ENCODE results near the gene MAML1.

Gene MAML1

GRCh38 chr5:179794575-179794974 is 62.0 kb downstream of the MAML1 start:
- no peak for TF ChIP-seq CTCF (IDR thresholded peaks at IDR 0.05; ENCODE audit: low read depth, low read length)
- H3K4me3 ChIP-seq (ENCODE audit: low read depth, low read length): no peak overlapping the region

GRCh38 chr5:179795049-179795862 is 62.6 kb downstream of the MAML1 start:
- peak overlapping the region; percentile 57 for H3K4me3 ChIP-seq (ENCODE audit: low read depth, low read length)
- no peak for TF ChIP-seq CTCF (IDR thresholded peaks at IDR 0.05; ENCODE audit: low read depth, low read length)

GRCh38 chr5:179795863-179796833 is 63.5 kb downstream of the MAML1 start:
- TF ChIP-seq CTCF (IDR thresholded peaks at IDR 0.05; ENCODE audit: low read depth, low read length): 0 out of 2 replicates have a peak, but pooled peaks have one; percentile 29
- H3K4me3 ChIP-seq (ENCODE audit: low read depth, low read length): peak overlapping the region; percentile 57

- H3K4me3 ChIP-seq (ENCODE audit: low read depth, low read length): peak overlapping the region; percentile 57; the same call in 1 of the 2 replicates
- no peak for TF ChIP-seq CTCF (IDR thresholded peaks at IDR 0.05; ENCODE audit: low read depth, low read length)
Observed at GRCh38 chr5:179796877-179797608, 64.4 kb downstream of the MAML1 start.

- TF ChIP-seq CTCF (IDR thresholded peaks at IDR 0.05; ENCODE audit: low read depth, low read length): no peak
- H3K4me3 ChIP-seq (ENCODE audit: low read depth, low read length): no peak overlapping the region
Observed at GRCh38 chr5:179797741-179798140, 65.1 kb downstream of the MAML1 start.

- no peak for TF ChIP-seq CTCF (IDR thresholded peaks at IDR 0.05; ENCODE audit: low read depth, low read length)
- H3K4me3 ChIP-seq (ENCODE audit: low read depth, low read length): no peak overlapping the region
Observed at GRCh38 chr5:179798144-179798770, 65.6 kb downstream of the MAML1 start.
